Natural killer cell (primary cell): ENCODE results near the gene C18orf63. TPM values are rescaled to one million over a fixed set of nuclear protein-coding genes. Genes with fewer than 3 reads are reported as not detected.

Experiments used
- ATAC-seq, 3 donors: fragments of 150-1000 bp in 2 of 3; fragments of 200-7000 bp in 1 of 3; cut with Tn5 transposase; 1 replicate in 1 of 3; 2 replicates in 2 of 3; pipeline ENCODE4 v1.10.0; 2021; ENCODE audit warnings: mild to moderate bottlenecking in 2 of 3, moderate library complexity in 2 of 3
- DNase-seq, 2 donors: peaks; one replicate each; pipeline versions ENCODE4 v3.0.0 to v3.0.0-alpha.2; 2013 to 2021; ENCODE audit warnings: mixed read lengths in 1 of 2
- H3K27ac ChIP-seq: one replicate; pipeline ENCODE4 v1.5.1; 2013; ENCODE audit warnings: mild to moderate bottlenecking, low read length
- H3K27me3 ChIP-seq: one replicate; pipeline ENCODE4 v1.6.1; 2013; ENCODE audit warnings: low read length; ENCODE audit not compliant: control insufficient read depth, insufficient read depth
- H3K36me3 ChIP-seq: one replicate; pipeline ENCODE4 v1.6.1; 2013; ENCODE audit warnings: low read length; ENCODE audit not compliant: control insufficient read depth, insufficient read depth
- H3K4me1 ChIP-seq: one replicate; pipeline ENCODE4 v1.6.1; 2013; ENCODE audit warnings: low read length; ENCODE audit not compliant: control insufficient read depth, insufficient read depth
- H3K4me3 ChIP-seq: one replicate; pipeline ENCODE4 v1.5.1; 2013; ENCODE audit warnings: low read length
- H3K9me3 ChIP-seq: one replicate; pipeline ENCODE4 v1.6.1; 2013; ENCODE audit warnings: low read length; ENCODE audit not compliant: control insufficient read depth, insufficient read depth
- H3K27ac Mint-ChIP-seq, 2 donors: one replicate each; pipeline ENCODE4 v1.8.0; 2022; ENCODE audit warnings: mild to moderate bottlenecking in 2 of 2, mixed read lengths in 2 of 2, moderate library complexity in 1 of 2
- H3K27me3 Mint-ChIP-seq, 2 donors: one replicate each; pipeline ENCODE4 v1.8.0; 2022; ENCODE audit warnings: low read depth in 2 of 2, mixed read lengths in 2 of 2
- H3K36me3 Mint-ChIP-seq: one replicate; pipeline ENCODE4 v1.8.0; 2022; ENCODE audit warnings: mixed read lengths
- H3K4me1 Mint-ChIP-seq, 2 donors: one replicate each; pipeline ENCODE4 v1.8.0; 2022; ENCODE audit warnings: mixed read lengths in 2 of 2
- H3K4me3 Mint-ChIP-seq: one replicate; pipeline ENCODE4 v1.8.0; 2022; ENCODE audit warnings: mild to moderate bottlenecking, moderate library complexity, mixed read lengths
- H3K9me3 Mint-ChIP-seq, 2 donors: one replicate each; pipeline ENCODE4 v1.8.0; 2022; ENCODE audit warnings: mixed read lengths in 2 of 2
- CTCF ChIP-seq: fragments of 200-600 bp; IDR thresholded peaks from one replicate; pipeline ENCODE4 v1.8.0; 2022; ENCODE audit warnings: antibody characterized with exemption
- WGBS: methylation state at CpG from one replicate; pipeline ENCODE4 v1.1.7; 2013; ENCODE audit warnings: missing lambda C conversion rate; ENCODE audit not compliant: insufficient coverage; 5-methylcytosine and 5-hydroxymethylcytosine counted together
- intact Hi-C: fragments of 100-400 bp; cut with micrococcal nuclease; formaldehyde crosslinking; loops from one replicate; pipeline ENCODE4 v1.14.2; 2022
- total RNA-seq, 4 donors: library from RNA; stranded (reverse); fragments of 120-200 nt in 1 of 4; gene quantifications; one replicate each; pipeline versions ENCODE4 v1.2.3 to v1.2.4, GENCODE V29; 2013 to 2022

The C18orf63 gene
- total RNA-seq, 3 donors from 2014 or later (not counting 1 experiment from before 2014, with no cell fraction given), result not detected

- Histone ChIP-seq H3K4me3 (no peak overlapping the region), H3K4me1 (no peaks in the 10 kb centered on the region), H3K27me3 (no peaks in the 10 kb centered on the region), H3K9me3 (no peaks in the 10 kb centered on the region), H3K27ac (no peak overlapping the region), H3K36me3 (no peaks in the 10 kb centered on the region)
- intact Hi-C loops, result no loop called here
- Mint-ChIP-seq H3K36me3 (no peaks in the 10 kb centered on the region), H3K27ac (no peak overlapping the region), H3K4me3 (no peak overlapping the region), H3K4me1 (no peaks in the 10 kb centered on the region), H3K27me3 (peaks cover 4 to 19% of the 10 kb centered on the region in 2 donors), H3K9me3 (no peaks in the 10 kb centered on the region)
- DNase-seq, result no peak
- no peak for TF ChIP-seq CTCF
- WGBS, result 78% methylated on average over 1 of the region's 1 CpG
- no peak for ATAC-seq
These were observed 72.6 kb downstream of the C18orf63 start for GRCh38 chr18:74388227-74388626.

DNA sequence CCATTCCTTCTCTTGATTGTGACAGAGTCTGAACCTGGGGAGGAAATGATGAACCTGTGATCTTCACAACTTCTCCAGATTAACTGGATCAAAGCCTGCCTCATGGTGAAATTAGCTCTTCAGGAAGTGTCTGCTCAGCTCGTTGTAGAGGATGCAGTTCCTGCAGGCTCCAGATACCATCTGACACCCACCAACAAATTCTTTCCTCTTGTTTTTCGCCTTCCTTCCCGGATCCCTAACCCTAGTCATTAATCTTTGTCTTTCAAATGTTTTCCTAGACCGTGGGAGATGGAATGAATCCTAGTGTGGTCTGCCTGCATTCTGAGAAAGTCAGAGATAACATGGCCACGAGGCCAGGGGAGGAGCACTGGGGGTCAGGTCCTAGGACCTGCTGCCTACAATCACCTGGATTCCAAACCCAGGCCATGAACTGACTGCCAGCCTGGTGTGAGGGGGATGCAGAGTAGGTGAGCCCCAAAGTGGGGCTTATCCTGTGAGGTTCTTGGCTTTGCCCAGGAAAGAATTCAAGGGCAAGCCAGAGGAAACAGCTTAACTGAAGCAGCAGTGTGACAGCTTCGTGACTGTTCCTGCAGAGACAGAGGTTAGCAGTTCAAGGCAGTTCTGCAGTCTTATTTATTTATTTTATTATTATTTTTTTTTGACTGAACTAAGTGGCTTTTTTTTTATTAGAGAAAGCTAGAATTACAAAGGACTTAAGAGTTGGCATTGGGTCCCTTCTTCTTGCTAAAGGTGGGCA, 73.7 kb downstream of the C18orf63 start:
- intact Hi-C loops, result no loop called here
- no peaks in the 10 kb centered on the region for H3K4me1 ChIP-seq
- 50% methylated on average over 5 of the region's 6 CpGs for WGBS
- no peak for TF ChIP-seq CTCF
- Mint-ChIP-seq H3K27me3 (peaks cover 9 to 26% of the 10 kb centered on the region in 2 donors), H3K9me3 (no peaks in the 10 kb centered on the region), H3K36me3 (no peaks in the 10 kb centered on the region), H3K27ac (no peak overlapping the region), H3K4me3 (no peak overlapping the region), H3K4me1 (no peaks in the 10 kb centered on the region)
- peak in 1 of 2 donors; percentile 31 for DNase-seq
- H3K27ac ChIP-seq, result no peak overlapping the region
- H3K4me3 ChIP-seq, result no peak overlapping the region
- no peaks in the 10 kb centered on the region for H3K27me3 ChIP-seq
- H3K36me3 ChIP-seq, result no peaks in the 10 kb centered on the region
- H3K9me3 ChIP-seq, result no peaks in the 10 kb centered on the region
- no peak for ATAC-seq

- no peaks in the 10 kb centered on the region for H3K36me3 Mint-ChIP-seq
- no peak overlapping the region for H3K4me3 Mint-ChIP-seq
- H3K27ac ChIP-seq, result no peak overlapping the region
- intact Hi-C loops, result no loop called here
- no peaks in the 10 kb centered on the region for H3K36me3 ChIP-seq
- H3K27ac Mint-ChIP-seq, result no peak overlapping the region
- no peaks in the 10 kb centered on the region for H3K4me1 ChIP-seq
- no peak for ATAC-seq
- H3K27me3 ChIP-seq, result no peaks in the 10 kb centered on the region
- H3K9me3 Mint-ChIP-seq, result no peaks in the 10 kb centered on the region
- DNase-seq, result no peak
- WGBS, result 91% methylated on average over 17 of the region's 20 CpGs
- peaks cover 11 to 26% of the 10 kb centered on the region in 2 donors for H3K27me3 Mint-ChIP-seq
- H3K9me3 ChIP-seq, result no peaks in the 10 kb centered on the region
- H3K4me3 ChIP-seq, result no peak overlapping the region
- no peak for TF ChIP-seq CTCF
- H3K4me1 Mint-ChIP-seq, result no peaks in the 10 kb centered on the region
These were observed 74.4 kb downstream of the C18orf63 start for GRCh38 chr18:74389991-74390390.

DNA sequence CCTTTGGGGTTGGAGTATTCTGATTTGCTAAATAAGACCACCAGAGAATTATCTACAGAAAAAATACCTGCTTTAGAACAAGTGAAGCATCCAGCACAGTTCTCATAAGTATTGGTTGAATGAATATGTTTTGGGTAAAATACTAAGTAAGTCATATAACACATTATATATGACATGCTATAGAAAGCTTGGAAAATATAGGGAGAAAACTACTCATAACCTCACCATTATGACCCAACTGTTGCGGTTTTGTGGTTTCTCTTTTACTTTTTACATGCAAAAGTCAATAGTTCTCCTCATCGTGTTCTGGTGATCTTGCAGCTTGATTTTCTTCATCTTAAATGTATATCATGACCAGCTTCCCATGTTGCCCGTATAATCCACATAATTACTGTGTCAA, 75.3 kb downstream of the C18orf63 start:
- no peak overlapping the region for H3K4me3 ChIP-seq
- Mint-ChIP-seq H3K4me1 (no peaks in the 10 kb centered on the region), H3K36me3 (no peaks in the 10 kb centered on the region), H3K9me3 (no peaks in the 10 kb centered on the region), H3K27me3 (peaks cover 15 to 31% of the 10 kb centered on the region in 2 donors), H3K27ac (no peak overlapping the region), H3K4me3 (no peak overlapping the region)
- intact Hi-C loops, result no loop called here
- no peaks in the 10 kb centered on the region for H3K9me3 ChIP-seq
- DNase-seq, result no peak
- H3K36me3 ChIP-seq, result no peaks in the 10 kb centered on the region
- 73% methylated on average over 3 of the region's 3 CpGs for WGBS
- H3K4me1 ChIP-seq, result no peaks in the 10 kb centered on the region
- no peak for TF ChIP-seq CTCF
- H3K27me3 ChIP-seq, result no peaks in the 10 kb centered on the region
- H3K27ac ChIP-seq, result no peak overlapping the region
- no peak for ATAC-seq
